Gastroesophageal sphincter (tissue), 3 donors: ENCODE results near the gene HVCN1.

Experiments used
- CTCF ChIP-seq, 4 experiments: fragments of 200-600 bp in 2 of 4; fragments of 450-650 bp in 2 of 4; sonication (generic) in 1 of 4; IDR thresholded peaks; one replicate each; pipeline ENCODE4 v1.5.1; 2017 to 2019; ENCODE audit warnings: antibody characterized with exemption in 4 of 4, mild to moderate bottlenecking in 2 of 4, moderate library complexity in 2 of 4
- EP300 ChIP-seq: sonication (generic); formaldehyde crosslinking; IDR thresholded peaks from one replicate; pipeline ENCODE4 v1.6.1; 2017; ENCODE audit warnings: antibody characterized with exemption, mild to moderate bottlenecking
- POLR2AphosphoS5 ChIP-seq: sonication (generic); formaldehyde crosslinking; IDR thresholded peaks from one replicate; pipeline ENCODE4 v1.6.1; 2017; ENCODE audit warnings: antibody characterized with exemption

- TF ChIP-seq CTCF (IDR thresholded peaks at IDR 0.05) = no peak
- no peak for TF ChIP-seq EP300
- TF ChIP-seq POLR2AphosphoS5 = no peak
Measured at GRCh38 chr12:110670161-110670701, 18.7 kb downstream of the HVCN1 start.
